ENCODE data around the gene BECN2.

BECN2 gene

DNA sequence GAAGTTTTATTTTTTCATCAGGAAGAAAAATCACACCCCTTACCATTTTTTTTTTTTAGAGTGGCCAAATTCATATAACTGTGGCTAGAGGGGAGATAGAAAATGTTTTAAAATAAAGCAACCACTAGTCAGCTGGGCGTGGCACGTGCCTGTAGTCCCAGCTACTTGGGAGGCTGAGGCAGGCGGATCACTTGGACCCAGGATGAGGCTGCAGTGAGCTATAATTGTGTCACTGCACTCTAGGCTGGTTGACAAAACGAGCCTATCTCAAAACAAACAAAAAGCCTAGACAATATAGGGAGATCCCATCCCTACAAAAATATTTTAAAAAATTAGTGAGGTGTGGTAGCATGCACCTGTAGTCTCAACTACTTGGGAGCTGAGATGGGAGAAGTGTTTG, 14.8 kb upstream of the BECN2 start:
- Histone ChIP-seq H3K27ac (ENCODE audit: low read length) (no peak overlapping the region), H3K27me3 (ENCODE audit: low read depth, low read length) (no peaks in the 10 kb centered on the region), H3K4me3 (ENCODE audit: low read depth in 1 of 2, low read length in 2 of 2) (no peak overlapping the region), H3K9me3 (ENCODE audit: control insufficient read depth in 1 of 2, low read length in 2 of 2) (no peaks in the 10 kb centered on the region), H3K36me3 (ENCODE audit: control insufficient read depth in 1 of 2, insufficient read depth in 2 of 2, low read length in 2 of 2) (no peaks in the 10 kb centered on the region), H3K4me1 (ENCODE audit: control insufficient read depth in 1 of 2, insufficient read depth in 2 of 2, low read length in 2 of 2) (no peaks in the 10 kb centered on the region)

DNA sequence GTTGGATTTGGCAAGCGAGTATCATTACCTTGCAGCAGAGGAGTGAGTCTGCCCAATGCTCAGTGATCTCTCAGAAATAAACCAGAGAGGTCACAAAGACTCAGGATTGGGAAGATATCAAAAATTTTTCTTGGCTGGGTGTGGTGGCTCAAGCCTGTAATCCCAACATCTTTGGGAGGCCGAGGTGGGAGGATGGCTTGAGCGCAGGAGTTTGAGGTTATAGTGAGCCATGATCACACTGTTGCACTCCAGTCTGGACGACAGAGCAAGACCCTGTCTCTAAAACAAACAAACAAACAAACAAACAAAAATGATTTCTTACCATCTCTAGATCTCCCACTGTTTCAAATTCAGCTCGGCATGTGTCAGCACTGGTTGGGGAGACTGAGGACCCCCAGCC, 13.3 kb upstream of the BECN2 start:
- Histone ChIP-seq H3K4me3 (ENCODE audit: low read depth in 1 of 2, low read length in 2 of 2) (no peak overlapping the region), H3K36me3 (ENCODE audit: control insufficient read depth in 1 of 2, insufficient read depth in 2 of 2, low read length in 2 of 2) (no peaks in the 10 kb centered on the region), H3K9me3 (ENCODE audit: control insufficient read depth in 1 of 2, low read length in 2 of 2) (no peaks in the 10 kb centered on the region), H3K27me3 (ENCODE audit: low read depth, low read length) (no peaks in the 10 kb centered on the region), H3K4me1 (ENCODE audit: control insufficient read depth in 1 of 2, insufficient read depth in 2 of 2, low read length in 2 of 2) (no peaks in the 10 kb centered on the region), H3K27ac (ENCODE audit: low read length) (no peak overlapping the region)

DNA sequence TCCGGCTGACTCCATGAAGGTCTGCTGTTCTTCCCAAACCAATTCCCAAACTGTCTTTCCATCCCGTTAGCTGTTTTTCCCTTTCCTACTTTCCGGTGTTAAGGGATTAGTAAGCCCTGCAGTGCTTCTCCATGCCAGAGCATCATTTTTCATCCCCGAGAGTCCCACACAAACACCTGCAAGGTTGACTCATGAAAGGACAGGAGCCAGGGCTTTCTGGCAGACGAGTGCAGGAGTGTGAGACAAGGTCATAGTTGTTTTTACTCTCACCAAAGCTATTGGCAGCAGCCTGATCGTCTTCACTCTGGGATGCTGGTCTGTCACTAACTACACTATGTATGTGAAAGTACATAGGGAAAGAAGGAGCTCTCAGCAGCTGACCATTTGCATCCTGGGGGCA, 10.2 kb upstream of the BECN2 start:
- Histone ChIP-seq H3K27ac (ENCODE audit: low read length) (no peak overlapping the region), H3K36me3 (ENCODE audit: control insufficient read depth in 1 of 2, insufficient read depth in 2 of 2, low read length in 2 of 2) (no peaks in the 10 kb centered on the region), H3K9me3 (ENCODE audit: control insufficient read depth in 1 of 2, low read length in 2 of 2) (no peaks in the 10 kb centered on the region), H3K4me3 (ENCODE audit: low read depth in 1 of 2, low read length in 2 of 2) (no peak overlapping the region), H3K27me3 (ENCODE audit: low read depth, low read length) (no peaks in the 10 kb centered on the region), H3K4me1 (ENCODE audit: control insufficient read depth in 1 of 2, insufficient read depth in 2 of 2, low read length in 2 of 2) (no peaks in the 10 kb centered on the region)

DNA sequence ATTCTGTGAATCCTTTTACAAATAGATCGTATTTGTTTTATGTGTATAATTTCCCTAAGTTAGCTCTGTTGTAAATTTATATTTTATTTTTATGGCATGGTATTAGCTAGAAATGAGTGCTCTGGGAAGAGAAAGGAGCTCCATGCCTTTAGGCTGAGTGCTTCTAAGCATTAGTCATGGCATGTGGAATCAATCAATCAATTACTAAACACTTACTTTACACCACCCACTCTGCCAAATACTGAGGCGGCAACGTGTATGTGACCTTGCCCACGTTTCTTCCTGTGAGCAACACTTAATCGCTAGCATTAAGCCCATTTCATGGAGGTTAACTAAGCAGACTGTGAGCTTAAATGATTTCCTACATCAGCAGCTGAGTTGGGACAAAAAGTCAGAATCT, 7.2 kb upstream of the BECN2 start:
- Histone ChIP-seq H3K27me3 (ENCODE audit: low read depth, low read length) (no peaks in the 10 kb centered on the region), H3K27ac (ENCODE audit: low read length) (no peak overlapping the region), H3K4me1 (ENCODE audit: control insufficient read depth in 1 of 2, insufficient read depth in 2 of 2, low read length in 2 of 2) (no peaks in the 10 kb centered on the region), H3K36me3 (ENCODE audit: control insufficient read depth in 1 of 2, insufficient read depth in 2 of 2, low read length in 2 of 2) (no peaks in the 10 kb centered on the region), H3K4me3 (ENCODE audit: low read depth in 1 of 2, low read length in 2 of 2) (no peak overlapping the region), H3K9me3 (ENCODE audit: control insufficient read depth in 1 of 2, low read length in 2 of 2) (no peaks in the 10 kb centered on the region)

DNA sequence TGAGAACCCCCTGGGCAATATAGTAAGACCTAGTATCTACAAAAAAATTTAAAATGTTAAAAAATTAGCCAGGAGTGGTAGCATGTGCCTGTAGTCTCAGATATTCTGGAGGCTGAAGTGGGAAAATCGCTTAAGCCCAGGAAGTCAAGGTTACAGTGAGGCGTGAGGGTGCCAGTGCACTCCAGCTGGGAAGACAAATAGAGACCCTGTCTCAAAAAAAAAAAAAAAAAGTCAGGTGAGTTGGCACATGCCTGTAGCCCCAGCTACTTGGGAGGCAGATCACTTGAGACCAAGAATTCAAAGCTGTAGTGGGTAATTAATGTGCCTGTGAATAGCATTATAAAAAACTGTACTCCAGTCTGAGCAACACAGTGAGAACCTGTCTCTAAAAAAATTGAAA, 4.6 kb downstream of the BECN2 start:
- Histone ChIP-seq H3K36me3 (ENCODE audit: control insufficient read depth in 1 of 2, insufficient read depth in 2 of 2, low read length in 2 of 2) (no peaks in the 10 kb centered on the region), H3K4me1 (ENCODE audit: control insufficient read depth in 1 of 2, insufficient read depth in 2 of 2, low read length in 2 of 2) (no peaks in the 10 kb centered on the region), H3K9me3 (ENCODE audit: control insufficient read depth in 1 of 2, low read length in 2 of 2) (no peaks in the 10 kb centered on the region), H3K27ac (ENCODE audit: low read length) (no peak overlapping the region), H3K27me3 (ENCODE audit: low read depth, low read length) (no peaks in the 10 kb centered on the region), H3K4me3 (ENCODE audit: low read depth in 1 of 2, low read length in 2 of 2) (no peak overlapping the region)

DNA sequence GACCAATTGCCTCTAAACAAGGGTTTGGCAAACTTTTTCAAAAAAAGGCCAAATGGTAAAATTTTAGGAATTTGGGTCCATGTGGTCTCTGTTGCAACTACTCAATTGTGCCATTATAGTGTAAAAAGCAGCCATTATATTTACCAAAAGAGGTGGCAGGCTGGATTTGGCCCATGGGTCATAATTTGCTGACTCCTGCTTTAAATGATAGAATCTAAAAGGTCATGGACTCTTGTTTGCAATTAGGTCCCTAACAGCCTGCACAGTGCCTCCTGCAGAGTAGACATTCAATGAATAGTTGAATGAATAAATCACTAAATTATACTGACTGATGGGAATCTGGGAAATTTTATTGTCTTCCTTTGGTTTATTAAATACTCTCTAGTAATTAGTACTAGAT, 6.2 kb downstream of the BECN2 start:
- Histone ChIP-seq H3K9me3 (ENCODE audit: control insufficient read depth in 1 of 2, low read length in 2 of 2) (no peaks in the 10 kb centered on the region), H3K36me3 (ENCODE audit: control insufficient read depth in 1 of 2, insufficient read depth in 2 of 2, low read length in 2 of 2) (no peaks in the 10 kb centered on the region), H3K27ac (ENCODE audit: low read length) (no peak overlapping the region), H3K4me3 (ENCODE audit: low read depth in 1 of 2, low read length in 2 of 2) (no peak overlapping the region), H3K27me3 (ENCODE audit: low read depth, low read length) (no peaks in the 10 kb centered on the region), H3K4me1 (ENCODE audit: control insufficient read depth in 1 of 2, insufficient read depth in 2 of 2, low read length in 2 of 2) (no peaks in the 10 kb centered on the region)

DNA sequence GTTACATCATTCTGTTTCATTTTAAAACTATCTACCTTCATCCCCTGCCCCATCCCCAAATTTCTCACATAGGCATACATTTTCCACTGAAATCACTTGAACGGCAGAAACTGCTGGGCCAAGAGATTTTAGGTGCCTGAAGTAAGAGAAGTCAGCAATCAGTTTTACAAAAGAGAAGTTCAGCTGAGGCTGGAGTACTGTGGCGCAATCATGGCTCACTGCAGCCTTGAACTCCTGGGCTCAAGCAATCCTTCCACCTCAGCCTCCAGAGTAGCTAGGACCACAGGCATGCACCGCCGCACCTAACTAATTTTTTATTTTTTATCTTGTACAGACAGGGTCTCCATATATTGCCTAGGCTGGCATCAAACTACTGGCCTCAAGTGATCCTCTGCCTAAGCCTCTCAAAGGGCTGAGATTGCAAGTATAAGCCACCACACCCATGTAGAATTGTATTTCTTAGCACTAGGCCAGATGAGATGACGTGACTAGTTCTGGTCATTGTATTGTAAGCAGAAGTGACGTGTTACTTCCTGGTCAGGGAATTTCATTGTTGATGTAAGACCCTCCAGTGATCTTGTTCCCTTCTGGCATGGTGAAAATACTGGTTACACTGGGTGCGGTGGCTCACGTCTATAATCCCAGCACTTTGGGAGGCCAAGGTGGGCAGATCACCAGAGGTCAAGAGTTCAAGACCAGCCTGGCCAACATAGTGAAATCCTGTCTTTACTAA, 7.1 kb downstream of the BECN2 start:
- no peak overlapping the region for H3K4me3 ChIP-seq (ENCODE audit: low read depth in 1 of 2, low read length in 2 of 2)
- no peaks in the 10 kb centered on the region for H3K4me1 ChIP-seq (ENCODE audit: control insufficient read depth in 1 of 2, insufficient read depth in 2 of 2, low read length in 2 of 2)
- no peaks in the 10 kb centered on the region for H3K36me3 ChIP-seq (ENCODE audit: control insufficient read depth in 1 of 2, insufficient read depth in 2 of 2, low read length in 2 of 2)
- no peaks in the 10 kb centered on the region for H3K27me3 ChIP-seq (ENCODE audit: low read depth, low read length)
- no peaks in the 10 kb centered on the region for H3K9me3 ChIP-seq (ENCODE audit: control insufficient read depth in 1 of 2, low read length in 2 of 2)
- H3K27ac ChIP-seq (ENCODE audit: low read length), result no peak overlapping the region

DNA sequence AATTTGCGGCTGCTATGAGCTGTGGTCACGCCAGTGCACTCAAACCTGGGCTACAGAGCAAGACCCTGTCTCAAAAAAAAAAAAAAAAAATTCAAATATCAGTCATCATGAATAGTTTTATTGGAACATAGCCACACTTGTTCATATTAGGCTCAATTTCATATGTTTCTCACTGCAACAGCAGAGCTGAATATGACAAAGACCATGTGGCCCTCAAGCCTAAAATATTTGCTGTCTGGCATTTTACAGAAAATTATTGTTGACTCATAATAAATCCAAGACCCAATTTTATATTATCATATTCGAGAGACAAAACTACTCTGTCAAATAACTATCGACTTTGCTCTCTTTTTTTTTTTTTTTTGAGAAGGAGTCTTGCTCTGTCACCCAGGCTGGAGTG, 11.0 kb downstream of the BECN2 start:
- Histone ChIP-seq H3K36me3 (ENCODE audit: control insufficient read depth in 1 of 2, insufficient read depth in 2 of 2, low read length in 2 of 2) (no peaks in the 10 kb centered on the region), H3K9me3 (ENCODE audit: control insufficient read depth in 1 of 2, low read length in 2 of 2) (no peaks in the 10 kb centered on the region), H3K4me3 (ENCODE audit: low read depth in 1 of 2, low read length in 2 of 2) (no peak overlapping the region), H3K27ac (ENCODE audit: low read length) (no peak overlapping the region), H3K4me1 (ENCODE audit: control insufficient read depth in 1 of 2, insufficient read depth in 2 of 2, low read length in 2 of 2) (no peaks in the 10 kb centered on the region), H3K27me3 (ENCODE audit: low read depth, low read length) (no peaks in the 10 kb centered on the region)

DNA sequence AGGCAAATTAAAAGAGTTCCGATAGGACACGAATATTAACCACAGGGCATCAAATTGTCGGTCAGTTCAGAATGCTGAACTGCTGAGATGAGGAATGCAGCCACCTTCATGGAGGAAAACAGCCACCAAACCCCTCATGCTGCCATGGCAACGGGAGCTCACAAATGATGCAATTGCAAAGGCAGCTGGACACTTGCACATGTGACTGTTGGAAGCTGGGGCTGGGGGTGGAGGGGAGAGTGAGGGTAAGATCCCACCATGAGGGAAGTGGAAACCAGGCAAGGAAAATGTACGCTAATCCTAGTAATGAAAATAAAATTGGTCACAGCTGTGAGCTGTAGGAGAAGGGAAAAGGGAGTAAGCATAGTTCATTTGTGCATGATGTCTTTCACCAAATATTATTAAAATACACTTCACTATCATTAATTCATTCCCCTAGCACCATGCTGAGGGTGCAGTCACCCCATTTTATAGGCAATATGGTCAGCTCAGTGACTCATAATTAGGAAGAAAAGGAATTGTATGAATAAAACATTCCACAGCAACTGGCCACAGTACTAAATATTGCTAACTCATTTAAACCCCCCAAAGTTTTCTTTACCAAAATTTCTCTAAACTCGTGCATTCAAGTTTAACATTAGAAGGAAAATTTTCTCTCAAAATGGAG, 15.3 kb downstream of the BECN2 start:
- no peaks in the 10 kb centered on the region for H3K9me3 ChIP-seq (ENCODE audit: control insufficient read depth in 1 of 2, low read length in 2 of 2)

DNA sequence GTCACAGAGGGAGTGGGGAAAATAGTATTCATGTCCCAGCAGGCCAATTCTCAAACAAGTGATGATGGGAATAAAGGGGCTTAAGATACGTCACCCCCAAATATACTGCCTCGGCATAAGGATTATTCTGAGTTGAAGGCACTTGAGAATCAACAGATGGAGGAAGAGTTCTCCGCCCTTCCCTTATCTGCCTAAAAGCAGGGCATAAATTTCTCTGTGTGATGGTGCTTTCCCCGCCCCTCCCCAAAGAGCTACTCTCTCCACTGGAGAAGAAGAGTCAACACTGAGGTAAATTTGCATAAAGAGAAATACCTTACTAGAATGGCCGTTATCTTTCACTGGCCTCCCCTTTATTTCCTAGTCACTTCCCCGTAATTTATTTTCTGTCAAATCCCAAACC, 18.7 kb downstream of the BECN2 start:
- H3K4me1 ChIP-seq (ENCODE audit: control insufficient read depth in 1 of 2, insufficient read depth in 2 of 2, low read length in 2 of 2), result no peaks in the 10 kb centered on the region
- H3K4me3 ChIP-seq (ENCODE audit: low read depth in 1 of 2, low read length in 2 of 2), result no peak overlapping the region
- H3K36me3 ChIP-seq (ENCODE audit: control insufficient read depth in 1 of 2, insufficient read depth in 2 of 2, low read length in 2 of 2), result no peaks in the 10 kb centered on the region
- no peaks in the 10 kb centered on the region for H3K9me3 ChIP-seq (ENCODE audit: control insufficient read depth in 1 of 2, low read length in 2 of 2)
- H3K27ac ChIP-seq (ENCODE audit: low read length), result no peak overlapping the region
- no peaks in the 10 kb centered on the region for H3K27me3 ChIP-seq (ENCODE audit: low read depth, low read length)

More for the DNA sequence above, 15.3 kb downstream of the BECN2 start:
- Histone ChIP-seq H3K4me3 (ENCODE audit: low read depth in 1 of 2, low read length in 2 of 2) (no peak overlapping the region), H3K27ac (ENCODE audit: low read length) (no peak overlapping the region), H3K27me3 (ENCODE audit: low read depth, low read length) (no peaks in the 10 kb centered on the region), H3K36me3 (ENCODE audit: control insufficient read depth in 1 of 2, insufficient read depth in 2 of 2, low read length in 2 of 2) (no peaks in the 10 kb centered on the region), H3K4me1 (ENCODE audit: control insufficient read depth in 1 of 2, insufficient read depth in 2 of 2, low read length in 2 of 2) (no peaks in the 10 kb centered on the region)

DNA sequence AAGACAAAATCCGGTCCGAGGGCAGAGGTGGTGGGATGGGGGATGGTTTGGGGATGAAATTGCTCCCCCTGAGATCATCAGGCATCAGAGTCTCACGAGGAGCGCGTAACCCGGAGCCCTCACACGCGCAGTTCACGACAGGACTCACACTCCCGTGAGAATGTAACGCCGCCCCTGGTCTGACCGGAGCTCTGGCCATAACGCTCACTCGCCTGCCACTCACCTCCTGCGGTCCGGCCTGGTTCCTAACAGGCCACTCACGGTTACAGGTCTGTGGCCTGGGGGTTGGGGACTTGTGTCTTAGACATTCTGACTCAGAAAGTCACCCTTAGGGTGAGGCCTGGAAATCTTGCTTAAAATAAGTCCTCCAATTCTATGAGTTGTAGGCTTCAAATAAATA, 21.5 kb downstream of the BECN2 start:
- Histone ChIP-seq H3K27me3 (ENCODE audit: low read depth, low read length) (no peaks in the 10 kb centered on the region), H3K4me1 (ENCODE audit: control insufficient read depth in 1 of 2, insufficient read depth in 2 of 2, low read length in 2 of 2) (no peaks in the 10 kb centered on the region), H3K27ac (ENCODE audit: low read length) (no peak overlapping the region), H3K4me3 (ENCODE audit: low read depth in 1 of 2, low read length in 2 of 2) (no peak overlapping the region), H3K36me3 (ENCODE audit: control insufficient read depth in 1 of 2, insufficient read depth in 2 of 2, low read length in 2 of 2) (no peaks in the 10 kb centered on the region), H3K9me3 (ENCODE audit: control insufficient read depth in 1 of 2, low read length in 2 of 2) (no peaks in the 10 kb centered on the region)

DNA sequence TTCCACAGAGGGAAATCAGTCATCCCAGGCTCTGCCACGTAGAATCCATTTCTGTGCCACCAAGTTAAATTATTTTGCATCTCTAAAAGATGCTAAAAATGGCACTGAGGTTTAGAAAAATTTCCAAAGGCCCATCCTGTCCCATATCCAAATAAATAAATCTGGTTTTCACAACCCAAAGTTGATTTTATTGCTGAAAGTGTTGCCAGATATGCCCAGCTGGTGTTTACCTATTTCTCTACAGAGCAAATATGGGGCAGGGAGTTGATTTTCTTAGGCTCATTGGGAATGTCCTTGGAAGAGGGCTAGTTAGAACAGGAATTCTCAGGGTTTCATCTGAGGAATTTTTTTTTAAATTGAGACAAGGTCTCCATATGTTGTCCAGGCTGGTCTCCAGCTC, 22.4 kb downstream of the BECN2 start:
- H3K36me3 ChIP-seq (ENCODE audit: control insufficient read depth in 1 of 2, insufficient read depth in 2 of 2, low read length in 2 of 2), result no peaks in the 10 kb centered on the region
- no peaks in the 10 kb centered on the region for H3K4me1 ChIP-seq (ENCODE audit: control insufficient read depth in 1 of 2, insufficient read depth in 2 of 2, low read length in 2 of 2)
- H3K27ac ChIP-seq (ENCODE audit: low read length), result no peak overlapping the region
- no peaks in the 10 kb centered on the region for H3K9me3 ChIP-seq (ENCODE audit: control insufficient read depth in 1 of 2, low read length in 2 of 2)
- no peaks in the 10 kb centered on the region for H3K27me3 ChIP-seq (ENCODE audit: low read depth, low read length)
- no peak overlapping the region for H3K4me3 ChIP-seq (ENCODE audit: low read depth in 1 of 2, low read length in 2 of 2)

All from muscle layer of duodenum (tissue), 2 donors.